Endometrium (tissue), 2 donors: ENCODE data around the gene GLRB.
"Not testable (repeated sequence)": the region's sequence is repeated elsewhere in the genome, so short reads cannot be mapped to it uniquely, and the experiment has no call there.

Experiments
- FAIRE-seq: peaks from 2 replicates; lab custom pipeline; 2012; peaks lifted over from hg19 to GRCh38; lab: Jason Lieb, UNC
- donor health status: control.
- donor health status: control.

GLRB gene

DNA sequence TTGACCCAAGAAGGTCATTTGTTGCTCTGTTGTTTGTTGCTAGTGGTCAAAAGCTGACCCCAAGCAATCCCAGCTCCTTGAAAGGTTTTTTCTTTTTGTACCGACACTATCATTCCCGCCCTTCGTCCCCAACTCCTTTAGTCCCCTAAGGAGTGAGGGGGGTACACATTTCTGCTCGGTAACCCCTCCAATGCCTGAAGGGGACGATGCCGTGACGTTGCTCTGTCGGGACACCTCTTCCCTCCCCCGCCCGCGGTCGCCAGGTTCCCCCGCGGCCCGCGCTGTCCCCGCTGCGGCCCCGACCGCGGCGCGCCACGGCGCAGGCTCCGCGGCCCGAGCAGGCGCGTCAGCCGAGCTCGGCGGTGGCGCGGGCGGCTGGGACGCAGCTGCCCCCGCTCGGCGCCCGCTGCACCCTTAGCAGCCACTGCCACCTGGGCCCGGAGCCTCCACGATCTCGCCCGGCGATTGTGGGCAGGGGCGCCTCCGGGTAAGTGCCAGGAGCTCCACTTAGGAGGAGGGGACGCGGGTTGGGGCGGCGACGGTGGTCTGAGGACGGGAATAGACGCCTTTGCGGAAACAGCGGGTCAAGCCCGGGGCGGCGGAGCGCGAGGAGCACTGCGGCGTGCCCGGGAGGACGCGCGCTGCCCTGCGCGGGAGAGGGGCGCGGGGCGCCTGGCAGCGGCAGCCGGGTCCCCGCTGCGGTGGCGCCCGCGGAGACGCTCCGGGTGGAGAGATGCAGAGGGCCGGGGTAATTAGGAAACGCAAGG, at the start of gene GLRB:
GLRB (plus strand) TSS at position 340 of the 767 bp plus-strand sequence. CDS start 1,875 bp downstream, outside the sequence.
- no peak for FAIRE-seq

DNA sequence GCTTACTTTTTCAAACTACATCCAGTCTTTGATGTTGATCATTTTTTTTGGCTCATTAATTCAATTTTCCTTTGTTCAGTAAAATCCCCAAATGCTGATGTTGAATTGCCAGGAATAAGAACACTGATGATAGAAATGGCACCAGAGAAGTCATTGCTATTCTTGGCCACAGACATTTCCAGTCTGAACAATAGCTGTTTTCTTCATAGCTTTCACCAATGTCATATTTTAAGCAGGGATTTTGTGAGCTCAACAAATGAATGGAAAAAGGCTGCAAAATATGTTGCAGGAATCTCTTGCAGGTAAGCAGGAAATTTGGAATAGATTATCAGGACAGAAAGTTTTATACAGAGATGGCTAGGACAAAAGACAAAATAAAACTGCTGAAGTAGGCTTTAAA, 40.5 kb upstream of the GLRB start:
- no peak for FAIRE-seq

DNA sequence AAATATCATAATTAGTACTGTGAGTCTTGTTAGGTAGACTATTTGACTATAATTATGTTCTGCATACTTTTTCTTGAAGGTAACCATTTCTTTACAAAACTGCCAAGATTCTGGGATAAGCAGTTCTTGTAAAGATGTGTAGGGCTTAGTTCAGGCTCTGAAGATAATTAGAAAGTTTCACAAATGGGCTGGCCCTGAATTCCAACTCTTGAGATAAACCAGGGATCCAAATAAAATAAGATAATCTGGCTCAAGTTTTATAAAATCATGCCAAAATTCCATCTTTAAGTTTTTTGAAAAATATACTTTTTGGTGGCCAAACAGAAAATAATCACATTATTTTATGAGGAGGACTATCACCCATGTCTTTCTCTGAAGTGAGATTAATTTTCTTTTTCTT, 35.5 kb upstream of the GLRB start:
- FAIRE-seq: no peak

DNA sequence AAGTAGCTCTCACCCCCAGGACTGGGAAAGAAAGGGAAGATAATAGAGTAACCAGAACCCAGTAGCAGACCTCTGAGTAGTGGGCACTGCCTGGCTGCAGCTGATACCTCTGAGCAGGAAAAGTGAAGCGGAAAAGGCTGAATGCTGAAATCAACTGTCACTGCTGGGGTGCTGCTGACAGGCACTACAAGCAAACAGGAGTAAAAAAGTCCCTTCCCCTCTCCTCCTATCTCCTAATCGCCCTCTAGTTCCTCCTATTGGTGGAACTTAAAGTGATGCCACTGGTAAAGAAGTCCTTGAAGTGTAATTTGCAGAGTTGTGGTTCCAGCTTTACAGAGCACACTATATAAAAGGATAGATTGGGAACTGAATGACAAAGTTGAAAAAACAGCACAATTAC, 32.8 kb upstream of the GLRB start:
- FAIRE-seq: no peak

DNA sequence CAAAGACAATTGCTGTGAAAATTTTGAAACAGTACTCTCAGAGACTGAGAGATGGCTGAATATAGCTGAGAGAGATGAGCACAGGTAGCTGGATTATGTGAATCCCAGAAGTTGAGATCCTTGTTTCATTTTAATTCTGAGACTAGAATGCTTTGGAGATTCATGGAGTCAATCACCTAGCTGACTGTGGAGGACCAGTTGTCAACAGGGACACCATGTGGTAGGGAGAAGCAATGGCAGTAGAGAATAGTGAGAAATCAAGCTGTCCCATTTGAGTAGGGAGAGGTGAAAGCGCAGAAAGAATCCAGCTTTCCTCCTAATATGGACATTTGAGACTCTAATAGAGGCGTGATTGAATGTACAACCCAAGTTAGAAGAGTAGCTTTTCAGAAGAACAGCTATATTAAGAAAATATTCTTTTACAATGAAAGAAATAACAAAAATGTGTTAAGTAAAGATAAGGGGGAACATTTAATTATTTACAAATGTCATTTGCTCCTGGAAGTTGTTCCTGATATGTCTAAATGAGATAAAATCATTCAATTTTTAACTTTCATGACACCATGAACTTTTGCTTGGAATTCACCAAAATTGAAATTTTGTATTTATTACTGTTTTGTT, 30.3 kb upstream of the GLRB start:
- FAIRE-seq: no peak

DNA sequence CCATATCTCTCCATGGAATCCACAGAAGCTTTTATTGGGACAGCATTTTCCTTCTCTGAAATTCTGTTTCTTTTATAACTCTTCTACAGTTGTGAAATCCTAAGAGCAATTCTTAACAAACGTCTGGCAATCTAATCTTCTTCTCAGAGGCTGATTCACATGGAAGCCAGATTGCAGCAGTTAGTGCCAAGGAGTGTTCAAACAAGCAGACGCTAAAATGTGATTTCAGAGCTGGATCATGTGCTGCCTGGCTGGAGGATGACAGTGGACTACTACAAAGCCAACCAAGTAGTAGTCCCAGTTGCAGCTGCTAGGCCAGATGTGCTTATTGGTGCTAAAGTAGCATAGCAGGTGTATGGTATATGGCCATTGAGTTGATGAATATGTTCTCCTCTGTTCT, 27.7 kb upstream of the GLRB start:
- no peak for FAIRE-seq

DNA sequence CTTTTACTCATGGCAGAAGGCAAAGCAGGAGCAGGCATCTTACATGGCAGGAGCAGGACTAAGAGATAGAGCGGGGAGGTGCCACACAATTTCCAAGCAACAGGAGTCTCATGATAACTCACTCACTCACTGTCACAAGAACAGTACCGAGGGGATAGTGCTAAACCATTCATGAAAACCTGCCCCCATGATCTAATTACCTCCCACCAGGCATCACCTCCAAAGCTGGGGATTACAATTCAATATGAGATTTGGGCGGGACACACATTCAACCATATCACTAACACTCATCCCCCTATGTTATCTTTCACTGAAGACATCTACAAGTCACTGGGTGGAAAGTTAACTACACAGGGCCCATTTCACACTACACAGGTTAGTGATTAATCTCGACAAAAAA, 25.4 kb upstream of the GLRB start:
- FAIRE-seq: no peak

DNA sequence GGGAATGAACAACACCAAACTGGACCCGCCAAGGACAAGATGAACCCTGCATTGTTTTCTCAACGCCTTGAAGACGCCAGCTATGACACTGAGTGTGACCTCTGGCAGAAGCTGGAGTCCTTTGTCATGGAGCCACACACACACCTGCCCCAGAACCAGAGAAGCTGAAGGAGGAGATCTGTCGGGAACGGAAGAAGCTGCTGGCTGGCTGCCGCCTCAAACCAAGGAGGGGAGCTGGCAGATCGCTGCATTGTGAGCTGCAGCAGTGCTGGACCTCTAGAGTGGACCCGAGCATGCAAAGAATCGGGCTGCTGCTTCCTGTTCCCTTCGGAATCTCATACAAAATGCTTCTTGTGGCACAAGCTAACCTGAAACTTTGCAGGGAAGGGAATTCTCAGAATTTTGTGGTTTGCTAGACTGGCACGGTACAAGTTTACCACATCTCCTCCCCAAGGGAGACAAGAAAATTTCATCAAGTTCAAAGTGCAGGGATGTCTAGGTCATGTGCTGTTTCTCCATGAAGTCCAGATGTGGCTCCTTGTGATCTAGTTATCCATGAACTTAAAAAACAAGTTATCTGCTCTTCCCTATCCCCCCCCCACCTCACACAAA, 23.4 kb upstream of the GLRB start:
- FAIRE-seq: no peak

DNA sequence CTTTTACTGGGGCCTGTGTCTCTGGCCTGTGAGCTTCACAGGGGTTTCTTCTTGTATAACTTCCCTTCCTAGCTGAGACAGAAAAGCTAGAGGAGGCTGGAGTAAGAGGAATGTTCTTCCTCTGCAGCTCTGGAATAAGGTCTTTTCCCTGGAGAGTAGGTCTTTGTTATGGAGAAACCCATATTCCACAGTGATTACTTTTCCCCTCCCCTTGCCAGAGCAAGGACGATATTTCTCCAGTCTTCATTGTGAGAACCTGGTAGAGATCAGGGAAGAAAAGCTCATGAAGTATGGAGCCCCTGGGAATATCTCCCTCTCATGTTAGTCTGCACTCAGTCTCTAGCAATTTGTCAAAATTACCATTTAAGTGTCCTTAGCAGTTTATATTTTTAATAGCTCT, 18.7 kb upstream of the GLRB start:
- FAIRE-seq: no peak

DNA sequence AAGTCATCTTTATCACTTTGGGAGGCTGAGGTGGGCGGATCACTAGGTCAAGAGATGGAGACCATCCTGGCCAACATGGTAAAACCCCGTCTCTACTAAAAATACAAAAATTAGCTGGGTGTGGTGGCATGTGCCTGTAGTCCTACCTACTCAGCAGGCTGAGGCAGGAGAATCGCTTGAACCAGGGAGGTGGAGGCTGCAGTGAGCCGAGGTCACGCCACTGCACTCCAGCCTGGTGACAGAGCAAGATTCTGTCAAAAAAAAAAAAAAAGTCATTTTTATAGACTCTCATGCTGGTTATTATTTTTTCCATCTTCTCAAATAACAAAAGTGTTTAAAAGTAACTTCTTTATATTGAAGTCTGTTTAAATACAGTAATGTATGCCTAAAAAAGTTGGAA, 17.1 kb upstream of the GLRB start:
- FAIRE-seq: not testable (repeated sequence)

DNA sequence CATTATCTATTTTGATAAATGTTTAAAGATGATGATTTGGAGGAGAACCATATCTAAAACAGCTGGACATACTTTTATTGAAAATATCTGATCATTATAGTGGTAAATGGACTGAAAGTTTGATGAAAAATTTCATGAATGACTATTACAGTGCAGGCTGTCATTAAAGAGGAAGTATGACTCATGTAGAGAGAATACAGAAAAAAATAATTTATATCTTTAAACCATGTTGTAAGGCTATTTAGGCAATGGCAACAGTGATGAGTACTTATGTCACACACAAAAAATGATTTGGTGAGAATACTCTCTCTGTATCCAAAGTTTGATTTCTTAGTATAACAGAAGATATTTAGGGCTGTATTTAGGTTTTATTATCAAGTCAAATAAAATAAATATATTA, 3.9 kb upstream of the GLRB start:
- FAIRE-seq: no peak

DNA sequence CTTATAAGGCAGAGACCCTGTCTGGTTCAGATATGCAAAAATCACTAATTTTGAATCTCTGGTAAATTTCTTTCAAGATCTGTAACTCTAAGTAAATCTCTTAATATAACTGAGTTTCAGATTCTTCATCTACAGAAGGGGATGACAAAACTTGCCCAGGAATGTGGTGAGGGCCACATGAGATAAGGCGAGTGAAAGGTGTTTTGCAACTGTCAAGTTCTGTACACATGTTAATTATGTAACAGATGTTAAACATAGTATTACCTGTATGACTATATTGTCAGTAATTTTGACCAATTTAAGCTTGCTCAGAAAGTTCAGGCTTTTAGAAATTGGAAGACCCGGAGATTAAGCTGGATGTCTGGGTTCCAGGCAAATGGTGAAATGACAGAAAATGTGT, 549 bp upstream of the GLRB start:
- FAIRE-seq: no peak

DNA sequence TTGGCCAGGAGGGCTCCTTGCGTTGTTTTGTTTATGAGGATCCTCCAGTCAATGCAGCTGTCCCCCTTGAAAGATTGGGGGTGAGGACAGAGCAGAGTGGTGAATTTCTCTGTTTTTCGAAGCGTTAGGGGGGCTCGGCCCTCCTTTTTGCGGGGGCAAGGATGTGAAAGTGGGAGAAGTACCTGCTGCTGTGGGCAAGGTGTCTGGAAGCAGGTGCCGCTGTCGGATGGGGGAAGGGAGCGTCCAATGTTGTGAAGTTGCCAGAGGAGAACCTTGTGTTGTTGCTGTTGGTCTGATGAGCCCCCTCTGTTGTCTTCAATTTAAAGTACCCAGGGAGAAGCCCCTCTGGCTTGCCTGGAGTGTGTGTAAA, 613 bp downstream of the GLRB start:
- no peak for FAIRE-seq

DNA sequence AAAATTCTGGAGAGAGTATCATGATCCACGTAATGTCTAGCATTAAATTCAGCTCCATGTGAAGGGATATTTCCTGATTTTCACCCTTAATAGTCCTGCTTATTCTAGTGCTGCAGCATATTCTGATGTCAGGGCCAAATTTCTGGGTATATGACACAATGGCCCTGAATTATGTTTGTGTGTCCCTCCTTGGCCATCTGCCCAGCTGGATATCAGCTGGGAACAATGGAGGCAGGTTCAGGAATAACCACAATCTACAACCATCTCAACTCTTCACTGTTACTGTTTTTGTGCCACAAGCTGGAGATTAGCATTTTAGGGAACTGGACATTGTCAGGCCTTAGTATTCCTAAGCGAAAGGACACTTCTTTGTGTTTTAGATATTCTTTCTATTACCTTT, 3.5 kb downstream of the GLRB start:
- FAIRE-seq: no peak

DNA sequence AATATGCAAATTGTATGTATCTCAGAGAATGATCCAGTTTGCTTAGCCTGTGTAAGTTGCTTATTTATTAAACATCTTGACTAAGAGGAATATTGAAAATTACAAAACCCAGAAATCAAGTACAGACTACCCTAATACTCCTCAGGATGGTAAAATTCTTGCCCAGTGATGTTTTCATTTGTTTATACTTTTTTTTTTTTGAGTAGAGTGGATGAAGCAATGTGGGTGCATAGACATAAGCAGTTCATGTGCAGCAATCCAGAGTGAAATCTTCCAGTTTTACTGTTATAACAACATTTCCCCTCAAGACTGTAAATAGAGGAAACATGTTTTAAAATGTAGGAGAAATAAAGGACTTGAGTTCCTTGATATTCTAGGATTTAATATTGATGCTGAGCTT, 4.7 kb downstream of the GLRB start:
- FAIRE-seq: no peak

DNA sequence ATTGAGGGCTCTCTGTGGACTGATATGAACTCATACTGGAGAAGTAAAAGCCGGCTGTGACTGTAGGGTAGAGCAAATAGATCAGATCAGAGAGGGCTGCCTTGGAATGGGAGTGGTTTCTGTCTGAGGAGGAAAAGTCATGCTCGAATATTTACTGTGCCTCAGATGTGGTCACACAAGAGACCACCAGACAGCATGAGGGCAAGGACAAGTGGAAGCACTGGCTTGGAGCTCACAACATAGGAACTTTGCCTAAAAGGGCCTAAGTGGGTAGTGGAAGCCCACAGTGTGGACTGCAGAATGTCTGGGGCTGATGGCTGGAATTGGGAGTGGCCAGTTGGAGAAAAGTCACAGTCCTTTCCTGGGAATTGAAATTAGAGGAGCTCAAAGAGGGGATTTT, 19.8 kb downstream of the GLRB start:
- no peak for FAIRE-seq

DNA sequence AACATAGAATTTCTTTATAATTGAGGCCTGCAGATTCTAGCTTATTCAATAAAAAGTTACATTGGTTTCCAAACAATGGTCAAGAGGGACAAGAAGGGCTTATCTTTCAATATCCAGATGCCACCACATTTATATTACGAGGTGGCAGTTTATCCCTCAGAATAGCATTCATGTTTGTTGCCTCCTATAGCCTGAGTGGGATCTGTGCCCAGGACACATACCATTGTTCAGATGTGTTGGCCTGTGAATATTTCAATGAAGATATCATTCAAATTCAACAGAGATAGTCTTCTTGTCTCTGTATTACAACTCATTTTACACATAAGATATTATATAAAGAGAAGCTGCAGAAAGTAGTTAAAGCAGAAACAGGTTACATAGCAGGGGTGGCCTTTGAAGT, 20.5 kb downstream of the GLRB start:
- no peak for FAIRE-seq

DNA sequence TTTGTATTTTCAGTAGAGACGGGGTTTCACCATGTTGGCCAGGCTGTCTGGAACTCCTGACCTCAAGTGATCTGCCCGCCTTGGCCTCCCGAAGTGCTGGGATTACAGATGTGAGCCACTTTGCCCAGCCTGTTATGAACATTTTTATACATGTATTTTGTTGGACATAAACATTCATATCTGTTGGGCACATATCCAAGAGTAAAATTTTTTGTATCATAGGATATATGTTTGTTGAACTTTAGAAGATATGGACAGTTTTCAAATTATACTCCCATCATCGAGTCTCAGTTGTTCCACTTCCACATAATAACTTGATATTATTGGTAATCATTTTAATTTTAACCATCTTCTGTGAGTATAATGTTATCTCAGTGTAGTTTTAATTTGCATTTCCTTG, 23.6 kb downstream of the GLRB start:
- FAIRE-seq: no peak

DNA sequence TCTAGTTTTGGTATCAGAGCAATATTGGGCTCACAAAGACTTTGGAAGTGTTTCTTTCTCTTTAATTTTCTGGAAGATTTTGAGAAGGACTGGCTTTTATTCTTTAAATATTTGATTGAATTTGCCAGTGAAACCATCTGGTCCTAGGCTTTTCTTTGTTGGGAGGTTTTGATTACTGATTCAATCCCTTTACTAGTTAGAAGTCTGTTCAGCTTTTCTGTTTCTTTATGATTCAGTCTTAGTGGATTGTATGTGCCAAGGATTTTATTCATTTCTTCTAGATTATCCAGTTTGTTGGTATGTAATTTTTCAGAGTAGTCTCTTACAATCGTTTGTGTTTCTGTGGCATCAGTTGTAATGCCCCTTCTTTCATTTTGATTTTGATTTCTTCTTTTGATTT, 28.6 kb downstream of the GLRB start:
- FAIRE-seq: no peak

DNA sequence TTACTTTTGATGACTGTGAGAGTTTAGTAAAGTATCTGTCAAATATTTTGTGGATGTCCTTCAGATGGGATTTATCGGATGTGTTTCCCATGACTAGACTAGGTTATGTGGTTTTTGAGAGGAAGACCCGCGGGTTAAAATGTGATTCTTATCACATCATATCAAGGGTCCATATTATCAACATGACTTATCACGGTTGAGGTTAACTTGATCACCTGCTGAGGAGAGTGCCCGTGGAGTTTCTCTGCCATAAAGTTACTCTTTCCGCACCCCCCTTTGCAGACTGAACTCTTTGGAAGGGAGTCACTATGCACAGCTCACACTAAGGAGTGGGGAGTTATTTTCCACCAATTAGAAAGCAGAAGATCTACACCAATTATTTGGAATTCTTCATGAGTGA, 38.7 kb downstream of the GLRB start:
- no peak for FAIRE-seq

DNA sequence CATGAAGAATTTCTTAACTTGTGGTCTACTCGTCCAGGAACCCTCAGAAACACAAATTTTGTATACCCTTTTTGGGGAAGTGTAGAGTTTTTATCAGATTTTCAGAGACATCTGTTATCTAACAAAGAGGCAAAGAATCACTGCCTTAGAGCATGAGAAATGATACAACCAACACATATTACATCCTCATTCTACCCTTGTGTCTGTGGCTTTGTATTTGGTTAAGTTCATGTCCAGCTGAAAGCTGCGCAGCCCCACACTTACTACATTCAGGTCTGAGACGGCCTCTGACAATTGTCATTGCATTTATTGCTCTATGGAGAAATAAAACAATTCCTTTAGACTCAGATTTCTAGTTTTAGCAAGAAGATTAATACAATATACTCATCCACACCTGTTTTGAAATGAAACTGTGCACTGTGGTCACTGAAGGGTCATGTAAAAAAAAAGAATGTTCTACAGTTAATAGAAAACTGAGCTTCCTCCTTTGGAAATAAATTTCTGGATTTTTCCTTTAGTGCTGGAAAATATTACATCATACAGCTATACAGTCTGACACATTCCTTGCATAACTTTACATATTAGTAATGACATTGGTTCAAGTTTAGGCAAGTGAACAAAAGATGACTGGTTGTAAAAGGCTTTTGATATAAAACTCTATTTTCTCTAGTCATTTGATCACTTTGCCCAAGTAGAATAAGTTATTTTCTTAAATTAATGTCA, 39.8 kb downstream of the GLRB start:
- FAIRE-seq: peak; percentile 26

DNA sequence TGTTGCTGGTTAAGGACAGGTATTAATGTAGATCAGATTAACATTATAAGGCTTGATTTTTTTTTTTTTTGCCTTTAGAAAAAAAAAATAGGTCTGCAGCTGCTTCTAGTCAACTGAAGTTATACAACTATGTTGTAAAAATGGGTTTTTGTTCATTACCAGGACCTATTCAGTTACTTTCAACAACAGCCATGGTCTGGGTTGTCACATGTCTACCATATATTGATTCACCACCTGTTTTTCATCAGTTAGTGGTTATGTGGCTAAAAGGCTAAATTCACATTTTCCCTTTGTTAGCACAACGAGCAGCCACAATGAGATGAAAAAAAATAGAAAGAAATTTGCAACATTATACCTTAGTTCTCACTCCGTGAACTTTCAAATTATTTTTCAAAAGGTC, 45.5 kb downstream of the GLRB start:
- FAIRE-seq: no peak

DNA sequence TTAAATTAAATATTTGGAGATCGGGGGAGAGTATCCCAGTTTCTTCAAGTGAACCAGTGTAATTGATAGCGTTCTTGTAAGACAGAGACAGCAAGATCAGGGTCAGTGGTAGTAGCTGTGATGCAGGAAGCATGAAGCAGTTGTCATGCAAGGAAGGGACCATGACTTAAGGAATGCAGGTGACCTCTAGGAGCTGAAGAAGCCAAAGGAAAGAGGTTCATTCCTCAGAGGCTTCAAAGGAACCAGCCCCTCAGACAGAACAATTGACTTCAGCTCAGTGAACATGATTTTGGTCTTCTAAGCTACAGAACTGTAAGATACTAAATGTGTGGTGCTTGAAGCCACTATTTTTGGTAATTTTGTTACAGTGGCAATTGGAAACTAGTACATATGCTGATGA, 51.6 kb downstream of the GLRB start:
- no peak for FAIRE-seq
